Pulmonary artery endothelial cell (primary cell): Measurements from ENCODE around the gene TRAPPC3L. TPM values are rescaled to one million over a fixed set of nuclear protein-coding genes. Genes with fewer than 3 reads are reported as not detected.

Experiments
- DNase-seq: peaks from one replicate; pipeline ENCODE4 v3.0.0-alpha.2; 2011; ENCODE audit warnings: low read depth, low spot score
- total RNA-seq: library from RNA; depleted of rRNA; stranded (reverse); fragments of >200 nt; gene quantifications from 2 replicates; pipeline ENCODE4 v1.2.3, GENCODE V29; 2014

TRAPPC3L gene
- total RNA-seq, 1 donor from 2014 or later = 0.07 TPM

DNA sequence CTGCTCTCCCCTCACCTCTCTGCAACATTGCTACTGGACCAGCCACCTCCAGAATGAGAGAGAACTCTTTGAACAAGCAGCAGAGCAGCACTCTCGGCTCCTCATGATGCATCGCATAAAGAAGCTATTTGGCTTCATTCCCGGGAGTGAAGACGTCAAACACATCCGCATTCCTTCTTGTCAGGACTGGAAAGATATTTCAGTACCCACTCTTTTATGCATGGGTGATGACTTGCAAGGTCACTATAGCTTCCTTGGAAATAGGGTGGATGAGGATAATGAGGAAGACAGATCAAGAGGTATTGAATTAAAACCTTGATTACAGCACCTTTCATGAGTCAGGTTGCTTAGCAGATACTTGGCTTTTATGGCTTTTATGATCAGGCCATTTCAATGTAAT, 12.4 kb upstream of the TRAPPC3L start:
- DNase-seq = peak; percentile 82

DNA sequence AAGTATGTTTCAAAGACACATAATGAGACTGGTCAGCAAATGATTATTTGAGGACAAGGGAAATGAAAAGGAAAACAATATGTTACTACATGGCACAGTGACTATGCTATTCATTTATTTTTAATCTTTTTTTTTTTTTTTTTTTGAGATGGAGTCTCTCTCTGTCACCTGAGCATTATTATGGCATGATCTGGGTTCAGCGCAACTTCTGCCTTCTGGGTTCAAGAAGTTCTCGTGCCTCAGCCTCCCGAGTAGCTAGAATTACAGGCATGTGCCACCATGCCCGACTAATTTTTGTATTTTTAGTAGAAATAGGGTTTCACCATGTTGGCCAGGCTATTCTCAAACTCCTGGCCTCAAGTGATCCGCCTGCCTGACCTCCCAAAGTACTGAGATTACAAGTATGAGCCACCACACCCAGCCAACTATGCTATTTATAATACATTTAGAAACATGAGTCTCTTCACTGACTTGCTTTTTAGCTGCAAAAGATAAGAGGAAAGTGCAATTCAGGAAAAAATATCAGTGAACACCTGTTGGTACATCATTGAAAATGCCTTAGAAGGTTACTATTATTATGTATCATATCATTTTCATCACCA, 11.4 kb upstream of the TRAPPC3L start:
- DNase-seq = no peak

DNA sequence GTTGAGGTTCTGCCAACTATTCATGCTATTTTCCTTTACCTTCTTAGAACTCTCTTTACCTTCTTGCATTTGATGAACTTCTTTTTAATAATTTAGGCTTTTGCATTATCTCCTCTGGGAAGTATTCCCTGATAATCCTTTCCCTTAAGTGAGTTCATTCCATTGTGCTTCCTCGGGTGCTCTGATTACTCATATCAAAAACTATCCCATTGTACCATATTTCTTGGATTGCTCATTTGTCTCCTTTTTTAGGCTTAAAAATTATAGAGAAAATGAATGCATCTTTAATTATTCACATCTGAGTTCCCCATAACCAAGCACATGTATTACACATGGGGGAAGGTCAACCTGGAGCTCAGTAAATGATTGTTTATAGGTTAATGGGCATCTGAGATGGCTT, 10.6 kb upstream of the TRAPPC3L start:
- no peak for DNase-seq

DNA sequence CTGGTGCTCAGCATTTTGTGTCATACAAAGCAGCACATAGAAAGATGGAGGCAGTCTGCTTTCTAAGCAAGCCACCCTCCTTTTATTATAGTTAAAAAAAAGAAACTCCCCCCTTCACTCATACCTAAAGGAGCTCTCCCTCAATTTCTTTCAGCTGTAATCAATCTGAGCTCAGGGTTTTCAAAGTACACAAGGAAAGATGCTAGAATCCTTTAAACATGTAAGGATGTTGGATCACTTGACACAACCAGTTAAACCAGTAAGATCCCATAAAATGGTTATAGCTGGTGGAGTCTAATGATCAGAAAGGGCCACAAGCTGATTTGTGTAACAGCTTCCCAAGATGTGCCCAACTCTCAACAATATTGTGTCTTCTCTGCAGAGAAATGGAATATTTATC, 8.0 kb upstream of the TRAPPC3L start, which contains the start of gene CALHM4:
Gene CALHM4, plus strand, starts transcription at position 301 of the 400 bp plus-strand sequence. Its CDS starts 43 bp downstream, at position 344.
- DNase-seq = no peak

DNA sequence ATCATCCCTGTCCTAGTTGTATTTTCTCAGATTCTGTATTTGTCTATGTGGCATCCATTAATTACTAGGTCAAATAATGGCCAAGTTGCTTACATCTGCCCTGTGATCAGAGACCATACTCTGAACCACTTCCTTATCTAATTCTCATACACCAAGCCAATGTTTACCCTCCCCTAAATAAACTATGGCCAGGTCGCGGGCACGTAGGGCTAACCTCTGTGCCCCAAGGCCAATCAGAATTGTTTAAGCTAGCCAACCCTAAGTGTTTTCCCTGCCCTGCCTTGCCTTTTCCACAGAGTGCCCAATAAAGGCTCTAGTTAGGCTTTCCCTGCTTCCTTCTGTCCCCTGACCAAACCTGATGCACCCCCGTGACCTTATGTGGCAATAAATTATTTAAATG, 5.3 kb upstream of the TRAPPC3L start:
- no peak for DNase-seq

DNA sequence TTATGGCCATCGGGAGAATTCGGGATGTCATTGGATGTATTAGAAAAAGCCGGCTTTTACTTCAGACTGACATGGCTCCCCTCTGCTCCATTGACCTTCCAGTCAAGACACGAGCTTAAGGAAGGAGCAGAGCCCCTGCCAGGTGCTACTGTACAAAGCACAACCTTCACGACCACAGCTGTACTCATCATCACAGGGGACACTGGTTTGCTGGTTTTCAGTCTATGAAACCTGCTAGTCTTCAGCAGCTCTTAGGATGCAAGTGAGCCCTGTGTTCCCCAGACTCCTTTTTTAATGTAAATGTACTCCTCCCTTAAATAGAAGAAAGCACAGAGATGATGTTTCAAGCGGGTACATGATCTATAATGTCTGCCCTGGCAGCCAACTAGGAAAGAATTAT, 1.9 kb upstream of the TRAPPC3L start:
- no peak for DNase-seq

DNA sequence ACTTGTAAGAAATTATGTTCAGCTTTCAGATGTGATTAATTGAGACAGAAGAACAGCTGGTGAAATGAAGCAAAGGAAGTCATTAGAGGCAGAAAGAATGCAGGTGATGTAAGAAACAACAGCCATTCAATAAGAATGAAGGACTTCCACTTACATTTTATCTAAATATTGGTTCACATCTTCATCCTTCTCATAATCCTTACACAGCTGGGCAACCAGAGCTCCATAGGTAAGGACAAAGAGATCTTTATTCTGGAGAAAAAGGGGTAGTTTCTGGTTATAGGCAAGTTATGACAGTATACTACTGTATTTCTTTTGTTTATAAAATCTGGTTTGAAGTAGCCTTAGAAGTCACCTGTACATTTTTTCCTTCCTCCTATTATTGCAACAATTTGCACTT, 2.3 kb downstream of the TRAPPC3L start:
- DNase-seq = no peak

DNA sequence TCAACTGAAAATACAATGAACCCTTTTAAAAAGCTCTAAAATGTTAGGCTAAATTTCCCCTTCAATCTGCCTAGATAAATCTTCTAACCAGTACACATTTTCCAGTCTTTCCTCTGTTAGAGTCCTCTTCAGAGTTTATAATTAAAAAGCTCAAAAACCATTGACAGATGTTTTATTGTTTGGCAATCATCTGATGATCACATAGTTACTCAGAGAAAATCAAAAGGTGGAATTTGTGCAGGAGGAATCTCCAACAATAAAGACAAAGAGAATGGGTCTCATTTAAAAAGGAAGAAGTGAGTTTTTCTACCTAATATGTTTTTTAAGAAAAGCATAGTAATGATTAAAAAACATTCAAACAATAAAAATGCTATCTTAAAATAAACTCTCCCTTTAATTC, 3.1 kb downstream of the TRAPPC3L start:
- no peak for DNase-seq

DNA sequence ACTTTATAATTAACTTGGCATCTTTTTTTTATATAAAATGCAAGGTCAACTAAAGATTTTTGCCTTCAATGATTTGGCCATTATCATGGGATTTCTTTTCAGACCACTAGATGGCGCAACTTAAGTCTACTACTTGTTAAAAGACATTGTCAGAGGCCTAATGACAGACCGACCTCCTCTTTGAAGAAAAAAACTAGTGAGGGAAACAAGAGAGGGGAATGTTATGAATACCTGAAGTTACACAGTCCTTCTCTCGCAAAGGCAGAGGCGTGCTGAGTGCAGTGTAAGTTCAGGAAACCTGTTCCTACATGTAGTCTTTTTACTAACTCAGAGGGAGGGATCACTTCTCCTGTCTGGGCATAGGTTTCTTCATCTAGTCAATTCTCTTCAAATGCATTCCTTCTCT, 9.3 kb downstream of the TRAPPC3L start:
- no peak for DNase-seq

DNA sequence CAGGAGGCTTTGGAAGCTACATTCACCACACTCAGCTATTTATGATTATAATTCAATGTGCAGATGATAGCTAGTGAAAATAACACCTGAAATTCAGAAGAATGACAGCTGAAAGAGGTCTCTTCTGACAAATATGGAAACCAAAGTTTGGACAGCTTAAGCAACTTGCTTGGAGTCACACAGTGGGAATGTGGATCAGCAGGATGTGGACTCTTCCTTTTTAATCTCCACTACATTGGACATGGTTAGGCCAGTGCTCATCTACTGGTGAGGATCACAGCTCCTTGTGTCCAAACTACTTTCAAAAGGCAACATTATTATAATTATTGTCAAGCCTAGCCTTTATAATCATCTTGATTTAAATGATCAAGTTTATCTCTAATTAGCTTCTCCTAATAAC, 10.4 kb downstream of the TRAPPC3L start:
- no peak for DNase-seq

DNA sequence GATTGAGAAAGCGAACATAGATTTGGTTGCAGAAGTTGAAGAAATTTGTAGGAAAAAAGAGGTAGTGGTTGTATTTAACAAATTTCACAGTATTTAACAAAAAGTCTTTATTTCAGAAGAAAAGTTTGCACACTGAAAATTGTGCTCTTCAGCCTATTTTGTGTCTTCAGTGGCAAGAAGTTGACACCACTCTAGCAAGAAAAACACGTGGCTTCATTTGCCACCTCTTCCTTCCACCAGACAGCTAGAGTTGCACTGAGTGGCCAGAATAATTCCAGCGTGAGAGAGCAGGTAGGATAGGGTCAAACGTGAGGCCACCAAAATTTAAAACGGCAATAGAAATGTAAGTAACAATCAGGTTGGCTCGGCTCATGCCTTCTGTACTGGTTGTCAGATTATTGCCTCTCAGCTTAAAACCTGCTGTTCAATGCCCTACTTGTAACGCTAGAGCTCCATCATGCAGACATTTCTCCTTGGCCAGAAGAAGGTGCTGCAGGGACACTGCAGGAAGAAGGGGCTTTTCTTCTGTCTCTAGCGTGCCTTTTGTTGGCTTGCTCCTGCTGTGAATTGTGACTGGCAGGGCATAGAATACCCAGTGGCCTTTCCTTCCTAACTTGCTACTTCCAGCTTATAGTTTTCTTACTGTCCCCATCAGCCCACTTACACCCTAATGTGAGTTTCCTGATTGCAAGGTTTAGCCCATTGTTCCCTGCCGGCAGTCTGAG, 12.1 kb downstream of the TRAPPC3L start:
- DNase-seq = no peak

DNA sequence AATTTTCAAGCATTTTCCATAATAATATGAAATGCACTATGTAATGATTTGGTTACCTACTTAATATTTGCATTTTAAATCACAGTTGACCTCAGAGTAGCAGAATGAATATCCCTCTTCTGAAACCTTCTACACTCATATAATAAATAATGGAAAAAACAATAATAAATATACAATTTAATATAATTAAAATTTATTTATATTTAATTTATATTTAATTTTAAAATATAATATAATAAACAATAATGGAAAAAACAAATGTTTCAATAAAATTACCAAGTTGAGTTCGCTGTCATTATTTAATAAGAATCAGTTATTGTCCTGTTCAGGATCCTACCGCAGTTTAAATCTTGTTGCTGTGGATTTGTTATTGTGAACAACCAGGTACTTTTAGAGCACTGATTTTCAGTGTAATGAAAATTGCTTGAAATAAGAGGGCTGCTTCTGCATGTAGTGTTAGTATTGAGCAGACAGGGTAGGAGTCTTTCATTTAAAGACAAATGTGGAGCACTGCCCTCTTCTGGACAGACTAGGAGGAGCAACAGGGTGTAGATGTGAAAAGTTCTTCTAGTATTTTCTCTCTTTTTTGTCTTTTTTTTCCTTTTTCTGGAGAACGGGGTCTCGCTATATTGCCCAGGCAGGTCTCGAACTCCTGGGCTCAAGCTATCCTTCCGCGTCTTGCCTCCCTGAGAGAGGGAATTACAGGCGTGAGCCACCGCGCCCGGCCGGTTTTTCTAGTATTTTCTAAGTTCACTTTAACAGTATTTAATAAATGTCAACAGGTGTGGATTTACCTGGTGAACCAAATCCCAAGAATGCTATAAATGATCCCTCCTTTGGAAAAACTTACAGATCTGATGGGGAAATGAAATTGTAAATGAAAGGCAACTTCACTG, 13.6 kb downstream of the TRAPPC3L start:
- peak; percentile 53 for DNase-seq

DNA sequence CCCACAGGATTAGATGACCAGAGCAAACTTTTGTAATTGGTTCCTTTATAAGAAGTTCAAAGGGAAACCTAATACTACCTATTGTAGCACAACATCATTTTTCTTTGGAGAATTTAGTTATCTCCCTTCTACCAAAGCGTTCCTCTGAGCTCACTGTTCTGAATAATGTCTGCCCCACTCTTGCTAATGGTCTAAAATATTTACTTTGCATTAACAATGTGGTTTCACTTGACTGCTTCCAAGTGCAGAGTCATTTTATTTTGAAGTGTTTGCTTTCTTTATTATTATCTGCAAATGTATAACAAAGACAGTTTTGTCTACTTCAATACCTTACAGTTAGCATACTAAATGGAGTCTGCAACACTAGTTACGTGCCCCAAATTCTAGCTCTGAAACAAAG, 15.0 kb downstream of the TRAPPC3L start:
- no peak for DNase-seq

DNA sequence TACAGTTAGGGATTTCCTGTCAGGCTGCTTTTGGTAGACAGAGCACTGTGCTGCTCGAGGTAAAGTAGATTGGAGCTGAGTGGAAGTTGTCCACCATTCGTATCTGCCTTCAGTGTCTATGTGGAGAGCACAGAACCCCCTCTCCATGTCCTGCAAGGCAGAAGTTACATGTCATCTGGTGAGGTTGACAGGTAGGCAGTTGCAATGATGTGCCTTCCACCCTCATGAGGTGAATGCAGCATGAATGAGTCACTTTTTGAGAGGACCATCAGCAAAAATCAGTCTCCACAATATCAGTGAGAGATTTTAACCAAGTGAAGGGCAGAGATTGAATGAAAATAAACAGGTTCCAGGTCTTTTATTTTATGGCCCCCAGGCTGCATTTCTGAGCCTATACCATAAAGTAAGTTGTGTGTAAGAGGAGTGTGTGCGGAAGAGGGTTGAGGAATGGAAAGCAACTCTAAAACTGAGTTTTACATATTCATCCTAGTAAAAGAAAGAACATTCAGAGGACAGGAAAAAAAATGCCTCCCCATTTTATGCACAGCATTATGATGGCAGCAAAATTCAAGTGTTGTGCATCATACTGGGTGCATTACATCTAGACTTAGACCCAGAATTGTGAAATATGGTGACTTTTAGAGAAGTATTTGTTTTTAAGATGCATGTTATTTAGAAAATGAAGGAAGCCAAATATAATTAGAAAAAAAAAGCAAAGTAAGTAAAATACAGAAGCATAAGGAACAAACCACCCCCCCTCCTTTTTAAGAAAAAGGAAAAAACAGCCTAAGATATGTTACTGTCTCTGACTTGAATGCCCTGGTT, 15.8 kb downstream of the TRAPPC3L start:
- DNase-seq = no peak

DNA sequence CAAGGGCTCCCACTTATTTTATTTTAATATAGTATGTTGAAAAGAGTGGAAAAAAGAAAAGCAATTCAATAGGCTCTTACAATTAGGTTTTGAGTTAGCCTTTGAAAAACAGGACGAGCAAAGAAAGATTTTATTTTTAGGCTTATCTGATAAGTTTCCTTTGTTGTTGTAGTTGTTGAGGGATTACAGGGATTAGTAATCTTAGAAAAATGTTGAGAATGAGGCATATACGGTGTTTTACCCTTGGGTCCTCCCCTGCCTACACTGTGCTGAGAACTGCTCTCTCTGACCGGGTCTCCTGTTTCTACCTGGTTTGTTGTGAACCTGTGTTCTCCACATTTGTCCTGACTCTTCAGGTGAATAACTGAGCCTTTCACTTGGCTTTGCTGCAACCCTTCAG, 16.7 kb downstream of the TRAPPC3L start:
- no peak for DNase-seq

DNA sequence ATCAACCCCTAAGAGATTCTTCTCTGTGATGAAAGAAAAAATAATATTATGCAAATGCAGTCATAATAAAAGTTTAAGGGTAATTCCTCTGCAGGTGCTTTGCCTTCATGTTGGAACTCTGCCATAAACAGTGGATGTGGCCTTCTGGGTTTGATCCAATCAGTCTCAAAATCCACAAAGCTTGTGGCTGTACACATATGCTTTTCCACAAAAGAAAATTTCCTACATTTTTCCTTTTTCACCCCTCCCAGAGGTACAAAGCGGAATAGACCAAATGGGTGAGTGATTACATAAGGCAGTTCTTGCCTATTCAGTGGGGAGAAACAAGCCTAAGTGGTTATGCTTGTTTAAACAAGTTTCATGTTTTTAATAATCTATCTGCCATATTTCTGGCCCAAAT, 17.4 kb downstream of the TRAPPC3L start:
- DNase-seq = no peak

DNA sequence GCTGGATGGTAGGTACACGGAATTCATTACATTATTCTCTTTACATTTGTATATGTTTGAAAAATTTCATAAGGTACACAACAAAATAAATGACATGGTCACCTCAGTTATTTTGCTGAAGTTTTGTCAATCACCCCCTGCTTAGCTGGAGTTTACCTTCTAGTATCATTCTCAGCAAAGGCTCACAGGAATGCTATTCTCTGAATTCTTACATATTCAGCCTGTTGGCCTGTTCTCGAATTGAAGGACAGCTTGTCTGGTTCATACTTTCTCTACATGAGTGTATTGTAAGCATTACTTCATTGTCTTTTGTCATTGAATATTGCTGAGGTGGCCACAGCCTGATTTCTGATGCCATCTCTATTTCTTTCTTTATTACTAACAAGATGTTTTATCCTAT, 21.2 kb downstream of the TRAPPC3L start:
- no peak for DNase-seq

DNA sequence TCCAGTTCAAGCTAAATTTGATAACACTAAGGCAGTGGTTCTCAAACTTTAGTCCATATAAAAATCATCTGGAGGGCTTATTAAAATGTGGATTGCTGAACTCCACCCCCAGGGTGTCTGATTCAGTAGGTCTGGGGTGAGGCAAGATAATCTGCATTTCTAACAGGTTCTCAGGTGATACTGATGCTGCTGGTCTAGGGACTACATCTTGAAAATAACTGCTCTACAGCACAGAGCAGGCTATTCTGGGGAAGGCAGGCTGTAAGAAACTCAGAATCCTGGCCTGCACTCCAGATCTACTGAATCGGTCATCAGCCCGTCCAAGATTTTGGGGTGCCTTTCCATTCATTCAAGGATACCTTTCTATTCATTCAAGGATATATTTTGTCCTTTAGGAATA, 22.6 kb downstream of the TRAPPC3L start:
- no peak for DNase-seq

DNA sequence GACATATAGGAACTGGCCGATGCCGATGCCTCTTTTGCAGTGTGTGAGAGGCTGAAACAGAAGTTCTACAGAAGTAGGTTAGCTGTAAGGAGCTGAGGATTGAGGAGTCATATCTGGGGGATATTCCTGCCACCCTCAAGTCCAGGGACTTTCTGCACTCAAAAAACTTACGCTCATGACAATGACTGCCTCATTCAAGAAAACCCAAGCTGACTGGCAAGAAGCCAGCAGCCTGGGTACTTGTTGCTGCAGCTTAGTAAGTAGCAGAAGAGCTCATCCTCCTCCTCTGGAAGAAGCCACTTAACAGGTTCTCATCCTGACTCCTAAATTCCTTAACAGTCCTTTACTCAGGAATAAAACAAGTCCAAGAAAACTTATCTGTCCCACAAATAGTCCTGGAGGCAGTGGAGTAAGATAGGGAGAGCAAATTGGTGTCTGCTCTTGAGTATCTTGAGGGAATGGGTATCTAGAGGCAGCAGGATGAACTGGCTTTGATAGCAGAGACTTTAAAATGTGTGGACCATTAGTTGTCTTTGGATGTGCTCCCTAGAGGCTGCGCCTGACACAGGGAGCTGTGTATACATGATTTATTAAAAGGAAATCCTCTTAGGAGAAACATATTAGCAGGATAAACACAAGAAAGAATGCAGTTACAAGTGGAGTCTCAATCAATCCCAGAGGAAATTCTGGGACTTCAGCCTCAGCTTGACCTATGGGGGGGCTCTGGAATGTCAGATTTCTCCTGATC, 26.7 kb downstream of the TRAPPC3L start:
- no peak for DNase-seq

DNA sequence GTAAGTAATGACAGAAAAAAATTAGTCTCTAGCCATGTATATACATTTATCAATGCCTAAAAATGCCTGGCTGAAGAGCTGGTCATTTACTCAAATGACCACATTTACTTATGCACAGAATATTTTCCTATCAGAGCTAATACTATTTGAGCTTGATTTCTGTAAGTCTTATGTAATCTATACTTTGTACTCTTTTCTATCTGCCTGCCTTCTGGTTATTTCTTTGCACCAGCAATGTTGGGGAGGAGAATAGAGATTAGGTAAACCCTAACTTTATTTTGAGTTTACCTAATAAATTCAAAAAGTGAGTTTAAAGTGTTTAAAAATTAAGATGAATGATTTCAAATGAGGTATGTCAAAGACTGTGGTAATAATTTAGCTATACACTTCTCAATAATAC, 30.3 kb downstream of the TRAPPC3L start:
- no peak for DNase-seq

DNA sequence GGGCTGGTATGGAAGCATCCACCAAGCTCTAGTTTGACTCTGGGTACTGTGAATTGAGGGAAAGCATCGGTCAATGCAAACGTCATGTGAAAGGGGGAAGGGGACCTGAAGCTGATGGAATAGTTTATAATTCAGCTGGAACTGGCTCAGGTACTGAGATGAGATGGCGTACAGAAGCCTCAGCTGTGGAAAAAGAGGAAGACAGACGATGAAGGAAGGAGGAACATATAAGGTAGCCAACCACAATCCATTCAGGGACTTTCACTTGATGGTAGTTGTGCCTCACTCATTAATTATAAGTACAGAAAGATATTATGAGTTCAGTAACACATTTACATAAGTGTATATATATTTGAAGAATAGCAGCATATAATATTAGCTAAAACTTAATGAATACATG, 31.4 kb downstream of the TRAPPC3L start:
- no peak for DNase-seq
